ENCODE measurements around the gene LZTS3.

Gene LZTS3

DNA sequence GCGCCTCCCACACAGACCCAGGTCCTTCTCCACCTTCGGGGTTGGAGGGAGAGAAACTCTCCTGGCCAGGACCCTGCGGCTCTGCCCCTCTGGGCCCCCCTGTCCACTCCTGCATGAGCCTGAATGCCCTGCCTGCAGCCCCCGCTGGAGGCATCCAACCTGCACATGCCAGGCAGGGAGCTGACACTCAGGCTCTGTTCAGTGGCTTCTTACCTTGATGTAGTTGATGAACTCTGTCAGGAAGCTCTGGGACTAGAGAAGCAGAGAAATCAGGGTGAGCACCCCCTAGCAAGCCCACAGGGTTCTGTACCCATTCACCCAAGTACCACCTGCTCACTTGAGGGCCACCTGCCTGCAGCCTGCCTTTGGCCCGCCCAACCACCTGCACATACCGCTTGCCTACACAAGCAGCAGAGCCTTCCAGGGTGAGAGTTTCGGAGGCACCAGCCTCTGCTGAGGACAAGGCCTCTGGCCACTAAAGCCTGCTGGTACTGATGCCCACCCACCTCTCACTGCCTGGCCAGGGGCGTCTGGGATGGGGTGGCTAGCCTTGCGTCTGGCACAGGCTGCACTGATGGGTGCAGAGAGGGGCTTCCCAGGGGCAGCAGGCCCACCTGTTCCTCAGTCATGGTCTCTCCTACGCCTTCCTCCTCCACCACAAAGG, 21.4 kb upstream of the LZTS3 start:
- Histone ChIP-seq H3K4me3 (ENCODE audit: low read depth in 1 of 2, low read length in 1 of 2) (no peak overlapping the region), H3K27ac (no peak overlapping the region), H3K9me3 (no peaks in the 10 kb centered on the region), H3K36me3 (peaks cover 83% of the 10 kb centered on the region), H3K4me1 (ENCODE audit: control insufficient read depth in 1 of 2, insufficient read depth in 1 of 2, low read depth in 1 of 2, low read length in 1 of 2) (no peaks in the 10 kb centered on the region), H3K27me3 (no peaks in the 10 kb centered on the region)
- TF ChIP-seq, protein P1, sequence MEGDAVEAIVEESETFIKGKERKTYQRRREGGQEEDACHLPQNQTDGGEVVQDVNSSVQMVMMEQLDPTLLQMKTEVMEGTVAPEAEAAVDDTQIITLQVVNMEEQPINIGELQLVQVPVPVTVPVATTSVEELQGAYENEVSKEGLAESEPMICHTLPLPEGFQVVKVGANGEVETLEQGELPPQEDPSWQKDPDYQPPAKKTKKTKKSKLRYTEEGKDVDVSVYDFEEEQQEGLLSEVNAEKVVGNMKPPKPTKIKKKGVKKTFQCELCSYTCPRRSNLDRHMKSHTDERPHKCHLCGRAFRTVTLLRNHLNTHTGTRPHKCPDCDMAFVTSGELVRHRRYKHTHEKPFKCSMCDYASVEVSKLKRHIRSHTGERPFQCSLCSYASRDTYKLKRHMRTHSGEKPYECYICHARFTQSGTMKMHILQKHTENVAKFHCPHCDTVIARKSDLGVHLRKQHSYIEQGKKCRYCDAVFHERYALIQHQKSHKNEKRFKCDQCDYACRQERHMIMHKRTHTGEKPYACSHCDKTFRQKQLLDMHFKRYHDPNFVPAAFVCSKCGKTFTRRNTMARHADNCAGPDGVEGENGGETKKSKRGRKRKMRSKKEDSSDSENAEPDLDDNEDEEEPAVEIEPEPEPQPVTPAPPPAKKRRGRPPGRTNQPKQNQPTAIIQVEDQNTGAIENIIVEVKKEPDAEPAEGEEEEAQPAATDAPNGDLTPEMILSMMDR (IDR thresholded peaks at IDR 0.05) = no peak

DNA sequence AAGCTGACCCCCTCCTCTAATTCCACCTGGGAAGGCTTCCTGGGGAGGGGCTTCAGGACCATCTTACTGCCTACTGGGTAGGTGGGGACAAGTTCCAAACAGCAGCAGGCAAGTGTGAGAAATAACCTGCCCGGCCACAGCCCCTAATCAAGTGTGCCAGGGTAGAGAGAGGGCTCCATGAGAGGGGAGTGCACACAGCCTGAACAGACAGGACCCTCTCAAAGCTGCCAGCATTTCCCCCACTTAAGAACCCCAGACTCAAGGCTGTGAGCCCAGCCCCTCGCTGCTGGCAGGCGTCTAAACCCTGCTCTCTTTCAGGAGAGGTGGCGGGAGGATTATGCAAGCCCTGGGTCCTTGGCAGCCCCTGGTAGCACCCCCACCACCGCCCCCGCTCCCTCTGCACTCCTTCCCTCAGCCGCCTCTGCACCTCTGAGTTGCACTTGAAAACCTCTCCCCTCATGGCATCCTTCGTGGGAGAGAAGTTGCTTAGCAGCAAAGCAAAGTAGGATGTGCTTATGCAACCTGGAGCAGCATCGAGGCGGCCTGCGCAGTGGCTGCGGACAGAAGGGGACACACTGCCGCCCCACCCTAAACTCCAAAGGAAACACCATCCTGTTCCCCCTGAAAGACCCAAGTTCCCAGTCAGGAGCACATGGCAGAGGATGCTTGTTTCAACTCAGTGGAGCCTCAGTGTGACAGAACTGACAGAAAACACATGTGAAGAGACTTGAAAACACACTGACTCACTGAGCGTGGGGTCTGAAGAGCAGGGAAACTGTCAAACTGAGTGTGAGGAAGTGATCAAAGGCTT, 20.7 kb upstream of the LZTS3 start:
- Histone ChIP-seq H3K36me3 (peaks cover 83% of the 10 kb centered on the region), H3K9me3 (no peaks in the 10 kb centered on the region), H3K27me3 (no peaks in the 10 kb centered on the region), H3K27ac (no peak overlapping the region), H3K4me3 (ENCODE audit: low read depth in 1 of 2, low read length in 1 of 2) (no peak overlapping the region), H3K4me1 (ENCODE audit: control insufficient read depth in 1 of 2, insufficient read depth in 1 of 2, low read depth in 1 of 2, low read length in 1 of 2) (no peaks in the 10 kb centered on the region)
- TF ChIP-seq, protein P1 (IDR thresholded peaks at IDR 0.05) = no peak

DNA sequence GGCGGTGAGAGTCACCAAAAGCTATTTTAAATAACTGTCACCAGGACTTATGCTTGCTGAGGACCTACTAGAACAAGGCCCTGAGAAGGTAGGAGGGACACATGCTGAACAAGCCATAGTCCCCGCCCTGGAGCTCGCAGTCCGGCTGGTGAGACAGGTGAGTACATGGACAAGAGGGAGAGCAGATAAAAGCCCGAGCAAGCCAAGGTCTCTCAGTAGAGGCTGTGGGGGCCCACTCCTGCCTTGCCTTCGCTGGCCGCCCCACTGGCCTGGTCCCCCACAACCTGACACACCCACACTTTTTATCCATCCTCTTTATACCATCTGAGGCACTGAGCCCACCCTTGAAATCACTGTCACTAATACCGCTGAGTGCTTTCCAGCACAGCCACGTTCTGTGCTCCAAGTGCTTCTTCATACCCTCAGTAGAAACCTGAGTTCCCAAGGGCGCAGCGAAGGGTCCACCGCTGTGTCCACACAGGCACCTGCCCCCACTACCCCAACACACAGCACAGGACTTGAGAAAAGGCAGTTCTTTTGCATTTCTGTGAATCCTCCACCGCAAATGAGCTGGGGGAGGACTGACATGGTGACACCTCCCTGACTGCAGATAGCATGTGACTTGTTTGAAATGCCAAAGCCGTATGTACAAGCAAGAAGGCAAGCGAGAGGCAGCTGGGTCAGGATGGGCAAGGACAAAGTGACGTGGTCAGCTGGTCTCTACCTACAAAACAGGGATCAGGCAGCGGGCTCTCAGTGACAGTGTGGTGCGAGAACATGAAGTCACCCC, 19.1 kb upstream of the LZTS3 start:
- Histone ChIP-seq H3K27me3 (no peaks in the 10 kb centered on the region), H3K4me1 (ENCODE audit: control insufficient read depth in 1 of 2, insufficient read depth in 1 of 2, low read depth in 1 of 2, low read length in 1 of 2) (no peaks in the 10 kb centered on the region), H3K9me3 (no peaks in the 10 kb centered on the region), H3K36me3 (peaks cover 82% of the 10 kb centered on the region), H3K27ac (no peak overlapping the region), H3K4me3 (ENCODE audit: low read depth in 1 of 2, low read length in 1 of 2) (no peak overlapping the region)
- TF ChIP-seq, protein P1 (IDR thresholded peaks at IDR 0.05) = no peak

DNA sequence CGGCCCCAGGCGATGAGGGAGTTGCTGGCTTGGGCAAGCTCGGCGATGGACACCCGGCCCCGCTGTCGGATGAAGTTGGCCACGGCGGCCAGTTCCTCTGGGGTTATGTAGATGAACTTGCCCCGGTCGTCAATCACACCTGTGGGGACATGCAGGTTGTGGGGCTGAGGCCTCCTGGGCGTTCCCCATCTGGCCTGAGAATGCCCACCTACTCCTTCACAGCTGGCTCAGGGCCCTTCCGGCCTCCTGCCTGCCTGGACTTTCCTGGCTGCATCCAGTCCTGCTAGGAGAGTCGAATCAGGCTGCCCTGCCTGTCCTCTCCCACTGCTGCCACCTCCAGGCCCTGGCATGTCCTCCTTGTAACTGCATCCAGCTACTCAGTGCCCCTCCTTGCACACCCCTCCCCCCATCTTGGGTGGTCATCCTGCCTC, 17.3 kb upstream of the LZTS3 start:
- Histone ChIP-seq H3K4me1 (ENCODE audit: control insufficient read depth in 1 of 2, insufficient read depth in 1 of 2, low read depth in 1 of 2, low read length in 1 of 2) (no peaks in the 10 kb centered on the region), H3K9me3 (no peaks in the 10 kb centered on the region), H3K27me3 (no peaks in the 10 kb centered on the region), H3K36me3 (peaks cover 70% of the 10 kb centered on the region), H3K27ac (no peak overlapping the region), H3K4me3 (ENCODE audit: low read depth in 1 of 2, low read length in 1 of 2) (no peak overlapping the region)
- TF ChIP-seq, protein P1 (IDR thresholded peaks at IDR 0.05) = no peak

DNA sequence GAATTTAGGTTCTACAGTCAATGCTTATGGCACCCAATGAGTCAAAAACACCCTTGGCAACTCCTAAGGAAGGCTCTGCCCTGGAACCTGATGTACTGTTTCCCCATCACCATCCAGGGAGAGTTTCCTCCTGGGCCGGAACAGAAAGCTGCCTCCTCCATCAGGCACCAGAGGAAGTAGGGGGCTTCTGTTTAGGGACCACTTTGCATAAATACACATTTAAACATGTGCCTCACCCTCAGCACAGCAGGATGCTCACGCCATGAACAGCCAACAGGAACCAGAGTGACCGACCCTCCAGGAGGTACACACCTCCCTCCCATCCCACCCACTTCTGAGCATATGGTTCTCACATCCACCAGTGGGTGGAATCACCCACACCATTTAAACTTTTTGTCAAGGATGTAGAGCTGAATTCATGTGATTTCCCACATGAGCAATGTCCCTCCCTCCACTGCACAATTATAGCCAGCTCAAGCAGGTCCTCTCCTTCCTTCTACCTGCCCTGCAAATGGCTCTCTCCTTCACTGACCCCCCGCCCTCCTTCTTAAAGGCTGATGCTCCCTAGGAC, 16.3 kb upstream of the LZTS3 start:
- TF ChIP-seq, protein P1 (IDR thresholded peaks at IDR 0.05) = no peak
- Histone ChIP-seq H3K4me1 (ENCODE audit: control insufficient read depth in 1 of 2, insufficient read depth in 1 of 2, low read depth in 1 of 2, low read length in 1 of 2) (no peaks in the 10 kb centered on the region), H3K4me3 (ENCODE audit: low read depth in 1 of 2, low read length in 1 of 2) (no peak overlapping the region), H3K9me3 (no peaks in the 10 kb centered on the region), H3K27me3 (no peaks in the 10 kb centered on the region), H3K27ac (no peak overlapping the region), H3K36me3 (peaks cover 59% of the 10 kb centered on the region)
